Panc1 (cell line): ENCODE results near the gene GRB7.

Source experiments
- CTCF ChIP-seq: fragments of 450-650 bp; IDR thresholded peaks from 2 replicates; pipeline ENCODE4 v1.5.1; 2017; ENCODE audit warnings: mild to moderate bottlenecking
- POLR2AphosphoS5 ChIP-seq: IDR thresholded peaks from 2 replicates; pipeline ENCODE4 v1.6.1; 2012; ENCODE audit warnings: mild to moderate bottlenecking, low read depth, low read length, moderate library complexity
- REST ChIP-seq, 2 experiments: IDR thresholded peaks; 2 replicates each; pipeline ENCODE4 v1.6.1; 2011 to 2012; ENCODE audit warnings: low read depth in 2 of 2, control low read depth in 1 of 2, low read length in 1 of 2, mild to moderate bottlenecking in 1 of 2, moderate library complexity in 1 of 2; ENCODE audit not compliant: insufficient read depth in 1 of 2
- TCF7L2 ChIP-seq: IDR thresholded peaks from 2 replicates; pipeline ENCODE4 v1.6.1; 2011; ENCODE audit warnings: mild to moderate bottlenecking, low read depth, low read length, inconsistent platforms

DNA sequence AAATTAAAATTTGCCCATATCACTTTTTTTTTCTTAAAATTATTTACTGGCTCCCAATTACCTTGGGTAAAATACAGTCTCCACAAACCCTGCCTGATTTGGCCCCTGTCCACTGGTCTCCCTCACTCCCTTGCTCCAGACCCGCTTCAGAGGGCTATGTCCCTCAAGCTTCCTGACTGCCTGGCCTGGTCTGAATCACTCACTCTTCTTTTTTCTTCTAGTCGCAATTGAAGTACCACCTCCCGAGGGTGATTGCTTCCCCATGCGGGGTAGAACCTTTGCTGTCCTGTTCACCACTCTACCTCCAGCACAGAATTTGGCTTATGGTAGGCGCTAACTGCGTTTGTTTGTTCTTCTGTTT is 49.3 kb upstream of the GRB7 start:
- TF ChIP-seq POLR2AphosphoS5 (no peak), CTCF (no peak), TCF7L2 (no peak), REST (IDR thresholded peaks at IDR 0.05; ENCODE audit: insufficient read depth in 1 of 2, low read depth in 2 of 2, low read length in 1 of 2) (no peak)
